Measurements from ENCODE around the gene INHBC. TPM values are rescaled to one million over a fixed set of nuclear protein-coding genes. Genes with fewer than 3 reads are reported as not detected.
"Not testable (repeated sequence)": the region's sequence is repeated elsewhere in the genome, so short reads cannot be mapped to it uniquely, and the experiment has no call there.

Gene INHBC
- total and polyA plus RNA-seq, 5 donors, result not detected

GRCh38 chr12:57490126-57490525 is 55.5 kb downstream of the INHBC start:
- ATAC-seq, result no peak
- 97% methylated on average over 4 of the region's 4 CpGs for WGBS
- H3K9me3 ChIP-seq (ENCODE audit: control insufficient read depth, low read length), result no peaks in the 10 kb centered on the region
- intact Hi-C loops (cut with DNase I), result no loop called here
- H3K4me3 ChIP-seq (ENCODE audit: low read length), result no peak overlapping the region
- H3K27ac ChIP-seq (ENCODE audit: low read length), result no peak overlapping the region
- no peak for DNase-seq
- H3K27me3 ChIP-seq (ENCODE audit: control insufficient read depth, insufficient read depth), result no peaks in the 10 kb centered on the region
- H3K4me1 ChIP-seq (ENCODE audit: control insufficient read depth, insufficient read depth, low read length), result peaks cover 5% of the 10 kb centered on the region

GRCh38 chr12:57491393-57492280 is 57.1 kb downstream of the INHBC start:
- no peak overlapping the region for H3K27ac ChIP-seq (ENCODE audit: low read length)
- no peak for DNase-seq
- peaks cover 5% of the 10 kb centered on the region for H3K4me1 ChIP-seq (ENCODE audit: control insufficient read depth, insufficient read depth, low read length)
- intact Hi-C loops (cut with DNase I), result no loop called here
- no peaks in the 10 kb centered on the region for H3K27me3 ChIP-seq (ENCODE audit: control insufficient read depth, insufficient read depth)
- no peak overlapping the region for H3K4me3 ChIP-seq (ENCODE audit: low read length)
- 91% methylated on average over 15 of the region's 15 CpGs for WGBS
- no peaks in the 10 kb centered on the region for H3K9me3 ChIP-seq (ENCODE audit: control insufficient read depth, low read length)
- no peak for ATAC-seq

GRCh38 chr12:57495051-57495701 is 60.6 kb downstream of the INHBC start:
- H3K27ac ChIP-seq (ENCODE audit: low read length); H3K27me3 ChIP-seq (ENCODE audit: control insufficient read depth, insufficient read depth); H3K4me3 ChIP-seq (ENCODE audit: low read length); H3K4me1 ChIP-seq (ENCODE audit: control insufficient read depth, insufficient read depth, low read length); DNase-seq; H3K9me3 ChIP-seq (ENCODE audit: control insufficient read depth, low read length); intact Hi-C loops (cut with DNase I); ATAC-seq: not testable (repeated sequence)
- 97% methylated on average over 45 of the region's 48 CpGs for WGBS

- Histone ChIP-seq H3K27ac (ENCODE audit: low read length) (no peak overlapping the region), H3K27me3 (ENCODE audit: control insufficient read depth, insufficient read depth) (no peaks in the 10 kb centered on the region), H3K4me3 (ENCODE audit: low read length) (no peak overlapping the region), H3K4me1 (ENCODE audit: control insufficient read depth, insufficient read depth, low read length) (no peaks in the 10 kb centered on the region), H3K9me3 (ENCODE audit: control insufficient read depth, low read length) (no peaks in the 10 kb centered on the region)
- intact Hi-C loops (cut with DNase I), result no loop called here
- ATAC-seq (no peak), DNase-seq (no peak)
These were observed 62.2 kb downstream of the INHBC start for GRCh38 chr12:57496822-57497221.

GRCh38 chr12:57497223-57498131 is 62.9 kb downstream of the INHBC start:
- no peak for ATAC-seq
- Histone ChIP-seq H3K4me1 (ENCODE audit: control insufficient read depth, insufficient read depth, low read length) (no peaks in the 10 kb centered on the region), H3K27ac (ENCODE audit: low read length) (no peak overlapping the region), H3K27me3 (ENCODE audit: control insufficient read depth, insufficient read depth) (no peaks in the 10 kb centered on the region), H3K4me3 (ENCODE audit: low read length) (no peak overlapping the region), H3K9me3 (ENCODE audit: control insufficient read depth, low read length) (no peaks in the 10 kb centered on the region)
- intact Hi-C loops (cut with DNase I), result no loop called here
- DNase-seq, result no peak
- WGBS, result 94% methylated on average over 12 of the region's 12 CpGs

GRCh38 chr12:57498132-57498502 is 63.5 kb downstream of the INHBC start:
- intact Hi-C loops (cut with DNase I), result no loop called here
- Histone ChIP-seq H3K9me3 (ENCODE audit: control insufficient read depth, low read length) (no peaks in the 10 kb centered on the region), H3K4me1 (ENCODE audit: control insufficient read depth, insufficient read depth, low read length) (no peaks in the 10 kb centered on the region), H3K27me3 (ENCODE audit: control insufficient read depth, insufficient read depth) (no peaks in the 10 kb centered on the region), H3K27ac (ENCODE audit: low read length) (no peak overlapping the region), H3K4me3 (ENCODE audit: low read length) (no peak overlapping the region)
- 86% methylated on average over 9 of the region's 9 CpGs for WGBS
- ATAC-seq (peak in 1 of 2 donors; percentile 40), DNase-seq (peak in 1 of 3 donors; percentile 38)

- H3K27ac ChIP-seq (ENCODE audit: low read length), result no peak overlapping the region
- no peaks in the 10 kb centered on the region for H3K4me1 ChIP-seq (ENCODE audit: control insufficient read depth, insufficient read depth, low read length)
- H3K27me3 ChIP-seq (ENCODE audit: control insufficient read depth, insufficient read depth), result no peaks in the 10 kb centered on the region
- WGBS, result 96% methylated on average over 4 of the region's 4 CpGs
- DNase-seq, result no peak
- intact Hi-C loops (cut with DNase I), result no loop called here
- no peak overlapping the region for H3K4me3 ChIP-seq (ENCODE audit: low read length)
- no peaks in the 10 kb centered on the region for H3K9me3 ChIP-seq (ENCODE audit: control insufficient read depth, low read length)
- no peak for ATAC-seq
These were observed 64.0 kb downstream of the INHBC start for GRCh38 chr12:57498571-57498970.

GRCh38 chr12:57500213-57500612 is 65.6 kb downstream of the INHBC start:
- H3K27me3 ChIP-seq (ENCODE audit: control insufficient read depth, insufficient read depth), result no peaks in the 10 kb centered on the region
- 96% methylated on average over 11 of the region's 11 CpGs for WGBS
- no peak overlapping the region for H3K27ac ChIP-seq (ENCODE audit: low read length)
- intact Hi-C loops (cut with DNase I), result no loop called here
- ATAC-seq (no peak), DNase-seq (no peak)
- no peaks in the 10 kb centered on the region for H3K4me1 ChIP-seq (ENCODE audit: control insufficient read depth, insufficient read depth, low read length)
- no peak overlapping the region for H3K4me3 ChIP-seq (ENCODE audit: low read length)
- no peaks in the 10 kb centered on the region for H3K9me3 ChIP-seq (ENCODE audit: control insufficient read depth, low read length)

Other genes starting within 250 kb of the INHBC start
- gene NXPH4, start 218.0 kb upstream of the INHBC start, total RNA-seq, result under 1 TPM in 3 of 4 donors, not detected in 1; 0.11 to 0.39 (median 0.29) TPM
- gene NXPH4, start 218.0 kb upstream of the INHBC start, polyA plus RNA-seq, result 1.2 TPM
- 10 to 100 TPM; 27.4 to 33.2 (median 29.9) TPM for gene SHMT2, start 205.1 kb upstream of the INHBC start, total RNA-seq
- 17.9 TPM for gene SHMT2, start 205.1 kb upstream of the INHBC start, polyA plus RNA-seq
- gene STAC3, start 183.6 kb upstream of the INHBC start, total RNA-seq, result 1 to 10 TPM in 3 of 4 donors, under 1 TPM in 1; 0.91 to 2.3 (median 1.6) TPM
- gene STAC3, start 183.6 kb upstream of the INHBC start, polyA plus RNA-seq, result 1.2 TPM
- gene R3HDM2, start 3.7 kb upstream of the INHBC start, total RNA-seq, result 10 to 100 TPM; 68.3 to 85.2 (median 76.5) TPM
- 23.1 TPM for gene R3HDM2, start 3.7 kb upstream of the INHBC start, polyA plus RNA-seq
- not detected for gene INHBE, start 20.5 kb downstream of the INHBC start, total RNA-seq
- not detected for gene INHBE, start 20.5 kb downstream of the INHBC start, polyA plus RNA-seq
- gene GLI1, start 25.0 kb downstream of the INHBC start, total RNA-seq, result 1 to 10 TPM; 1.6 to 3.1 (median 2.5) TPM
- 0.59 TPM for gene GLI1, start 25.0 kb downstream of the INHBC start, polyA plus RNA-seq
- gene ARHGAP9, start 45.1 kb downstream of the INHBC start, total RNA-seq, result 10 to 100 TPM in 1 of 4 donors, 1 to 10 TPM in 3; 4.8 to 10.2 (median 7.5) TPM
- gene ARHGAP9, start 45.1 kb downstream of the INHBC start, polyA plus RNA-seq, result 3.0 TPM
- 10 to 100 TPM; 68.6 to 89.8 (median 72.8) TPM for gene MARS1, start 53.3 kb downstream of the INHBC start, total RNA-seq
- 54.9 TPM for gene MARS1, start 53.3 kb downstream of the INHBC start, polyA plus RNA-seq
- 10 to 100 TPM; 21.8 to 34.7 (median 22.3) TPM for gene DDIT3, start 85.7 kb downstream of the INHBC start, total RNA-seq
- 54.6 TPM for gene DDIT3, start 85.7 kb downstream of the INHBC start, polyA plus RNA-seq
- gene MBD6, start 88.0 kb downstream of the INHBC start, total RNA-seq, result 10 to 100 TPM; 35.7 to 50.9 (median 41.6) TPM
- 16.4 TPM for gene MBD6, start 88.0 kb downstream of the INHBC start, polyA plus RNA-seq
- gene DCTN2, start 112.4 kb downstream of the INHBC start, total RNA-seq, result 10 to 100 TPM; 88.6 to 92.4 (median 89.5) TPM
- gene DCTN2, start 112.4 kb downstream of the INHBC start, polyA plus RNA-seq, result 99.2 TPM
- under 1 TPM; 0.09 to 0.31 (median 0.20) TPM for gene KIF5A, start 115.3 kb downstream of the INHBC start, total RNA-seq
- 0.20 TPM for gene KIF5A, start 115.3 kb downstream of the INHBC start, polyA plus RNA-seq
- gene PIP4K2C, start 156.4 kb downstream of the INHBC start, total RNA-seq, result 10 to 100 TPM; 14.9 to 17.1 (median 15.6) TPM
- 8.7 TPM for gene PIP4K2C, start 156.4 kb downstream of the INHBC start, polyA plus RNA-seq
- 10 to 100 TPM; 29.3 to 44.6 (median 38.1) TPM for gene DTX3, start 170.0 kb downstream of the INHBC start, total RNA-seq
- 28.9 TPM for gene DTX3, start 170.0 kb downstream of the INHBC start, polyA plus RNA-seq
- gene ARHGEF25, start 176.7 kb downstream of the INHBC start, total RNA-seq, result 10 to 100 TPM; 14.0 to 22.6 (median 18.1) TPM
- gene ARHGEF25, start 176.7 kb downstream of the INHBC start, polyA plus RNA-seq, result 21.3 TPM
- 1 to 10 TPM; 1.2 to 2.5 (median 2.2) TPM for gene B4GALNT1, start 198.4 kb downstream of the INHBC start, total RNA-seq
- gene B4GALNT1, start 198.4 kb downstream of the INHBC start, polyA plus RNA-seq, result 3.3 TPM